ENCODE data around the gene TMEM270.

Gene TMEM270

DNA sequence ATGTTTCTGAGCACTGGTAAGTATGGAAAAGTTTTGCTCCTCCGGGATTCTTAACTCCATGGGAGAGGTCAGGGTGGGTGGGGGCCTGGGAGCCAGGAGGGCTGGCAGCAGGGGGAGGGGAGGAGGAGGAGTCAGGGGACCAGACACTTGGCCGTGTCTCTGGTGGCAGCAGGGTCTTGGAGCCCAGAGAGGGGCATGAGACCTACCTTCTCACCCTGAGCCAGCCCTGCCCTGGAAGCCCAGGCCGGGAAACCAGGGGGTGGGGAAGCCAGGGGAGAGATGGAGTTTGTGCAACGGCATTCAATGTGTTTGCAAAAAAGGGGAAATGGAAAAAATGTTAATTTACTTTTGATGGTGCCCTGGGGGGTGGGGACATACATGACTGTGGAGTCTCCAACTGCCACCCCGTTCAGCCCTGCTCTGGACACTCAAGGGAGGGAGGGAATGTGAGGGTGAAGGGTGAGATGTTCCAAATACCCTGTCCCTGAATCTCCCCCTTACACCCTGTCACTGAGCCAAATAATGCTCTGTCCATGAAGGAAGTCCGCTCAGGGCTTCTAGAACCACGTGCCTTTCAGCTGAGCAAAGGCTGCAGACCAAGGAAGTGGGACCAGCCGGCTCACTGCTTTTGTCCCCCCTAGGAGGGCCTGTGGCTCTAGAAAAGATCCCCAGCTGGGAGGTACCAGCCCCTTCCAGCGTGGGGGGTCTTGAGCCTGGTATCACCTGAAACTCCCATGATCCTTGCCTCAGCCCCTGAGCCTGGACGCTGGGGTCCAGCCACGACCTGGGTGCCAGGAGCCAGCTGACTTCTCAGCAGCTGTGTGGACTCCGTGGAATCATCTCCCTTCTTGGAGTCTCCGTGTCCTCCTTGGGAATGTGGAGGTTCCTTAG is 48.3 kb downstream of the TMEM270 start:
- peak in 1 of 2 donors; percentile 10 for DNase-seq

DNA sequence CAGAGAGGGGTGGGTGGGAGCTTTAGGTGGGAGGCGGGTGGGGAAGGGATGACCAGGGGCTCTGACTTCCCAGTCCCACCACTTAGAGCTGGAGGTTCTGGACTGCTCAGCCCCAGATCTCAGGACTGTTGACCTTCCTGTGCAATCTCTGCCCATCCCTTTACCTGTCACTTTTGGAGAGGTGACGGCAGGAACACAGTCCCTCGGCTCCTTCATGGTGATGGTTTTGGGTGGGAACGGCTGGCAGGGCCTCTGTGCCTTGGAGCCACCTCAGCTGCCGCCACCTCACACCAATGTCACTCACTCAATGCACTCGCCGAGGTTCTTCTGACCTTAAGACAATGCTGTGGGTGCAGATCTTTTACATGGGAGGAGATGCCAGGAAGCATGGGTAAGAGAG is 49.0 kb downstream of the TMEM270 start:
- no peak for DNase-seq

DNA sequence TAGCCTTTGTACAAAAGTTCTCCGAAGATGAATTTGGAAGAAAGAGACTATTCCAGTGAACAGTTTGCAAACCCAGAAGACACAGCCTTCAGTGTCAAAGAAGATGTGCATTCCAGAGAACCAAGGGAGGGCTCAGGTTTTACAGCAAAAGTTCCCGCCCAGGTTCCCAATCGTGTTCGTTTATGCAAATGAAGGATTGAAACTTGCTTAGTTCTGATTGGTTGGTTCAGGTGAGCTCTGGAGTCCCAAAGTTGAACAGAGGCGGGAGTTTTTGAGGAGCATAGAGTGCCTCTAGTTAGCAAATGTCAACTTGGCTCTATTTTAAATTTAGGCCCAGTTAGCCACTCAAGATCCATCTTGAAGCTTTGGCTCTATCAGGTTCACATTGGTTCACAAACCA is 51.3 kb downstream of the TMEM270 start:
- DNase-seq = no peak
